ENCODE data around the gene CELA3B.
A peak's percentile ranks its signal among the peaks of the same experiment; 100 is the strongest.

DNA sequence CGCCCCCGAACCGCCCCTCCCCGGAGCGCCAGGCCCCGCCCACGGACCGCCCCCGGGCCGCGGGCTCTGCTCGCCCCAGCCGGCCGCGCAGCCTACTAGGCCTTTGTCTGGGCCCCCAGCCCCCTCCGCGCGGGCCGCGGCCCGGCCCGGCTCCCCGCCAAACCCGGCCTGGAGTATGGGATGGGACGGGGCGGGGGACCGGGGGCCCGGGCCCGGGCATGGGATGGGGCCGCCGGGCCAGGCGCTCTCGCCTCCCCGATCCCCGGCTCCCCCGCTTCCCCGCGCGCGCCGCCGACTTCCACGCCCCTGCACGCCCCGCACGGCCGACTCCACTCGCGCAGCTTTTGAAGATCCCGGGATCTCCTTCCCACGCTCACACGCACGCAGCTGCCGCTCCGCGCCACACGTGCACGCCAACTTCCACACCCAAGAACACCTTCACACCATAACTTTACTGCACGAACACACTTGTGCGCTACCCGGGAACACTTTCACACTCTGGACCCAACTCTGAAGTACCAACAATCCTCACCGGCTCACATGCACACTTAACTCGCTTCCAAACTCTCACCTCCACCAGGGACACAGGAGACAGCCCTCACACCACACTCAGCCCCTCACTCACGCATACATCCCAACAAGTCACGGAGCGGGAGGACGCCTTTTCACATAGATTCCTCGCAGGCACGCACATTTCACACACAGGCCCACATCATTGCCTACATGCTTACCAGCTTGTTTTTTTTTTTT lies 39.3 kb upstream of the CELA3B start:
- TF ChIP-seq POLR2A (IDR thresholded peaks at IDR 0.05) (no peak), CTCF (IDR thresholded peaks at IDR 0.05) (peak in 1 of 6 experiments; percentile 5)

All from Peyer's patch (tissue), 4 donors.